ENCODE data around the gene DNAH14.
"Not testable (repeated sequence)": the region's sequence is repeated elsewhere in the genome, so short reads cannot be mapped to it uniquely, and the experiment has no call there.

DNAH14 gene

DNA sequence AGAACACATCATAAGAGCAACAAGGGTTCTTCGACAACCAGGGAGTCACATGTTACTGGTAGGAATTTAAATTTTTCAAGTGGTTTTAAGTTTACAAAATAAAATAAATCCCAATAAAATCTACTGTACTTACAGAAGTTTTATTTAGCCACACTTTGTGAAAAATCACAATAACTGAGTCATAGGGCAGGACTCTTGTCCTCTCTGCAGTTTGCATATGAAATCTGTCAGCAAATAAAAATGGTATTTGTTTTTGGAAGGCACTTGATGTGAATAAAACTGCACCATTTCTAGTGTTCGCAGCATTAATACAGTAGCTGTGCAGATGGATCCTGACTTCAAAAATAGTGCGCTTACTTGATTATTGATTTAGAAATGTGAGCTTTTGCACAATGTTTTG is 348.0 kb downstream of the DNAH14 start:
- no peak for DNase-seq

DNA sequence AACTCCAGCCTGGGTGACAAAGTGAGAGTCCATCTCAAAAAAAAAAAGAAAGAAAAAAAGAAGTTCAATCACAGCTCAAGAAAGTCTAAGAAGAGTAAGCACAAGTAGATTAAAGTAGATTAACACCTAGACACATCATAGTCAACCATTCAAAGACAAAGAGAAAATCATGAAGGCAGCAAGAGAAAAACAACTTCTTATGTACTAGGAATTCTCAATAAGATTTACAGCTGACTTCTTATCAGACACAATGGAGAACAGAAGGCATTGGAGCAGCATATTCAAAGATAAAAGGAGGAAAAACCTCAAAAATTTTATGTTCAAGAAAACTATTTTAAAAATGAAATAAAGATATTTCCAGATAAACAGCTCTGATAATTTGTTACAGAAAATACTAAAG is 351.1 kb downstream of the DNAH14 start:
- DNase-seq: no peak

DNA sequence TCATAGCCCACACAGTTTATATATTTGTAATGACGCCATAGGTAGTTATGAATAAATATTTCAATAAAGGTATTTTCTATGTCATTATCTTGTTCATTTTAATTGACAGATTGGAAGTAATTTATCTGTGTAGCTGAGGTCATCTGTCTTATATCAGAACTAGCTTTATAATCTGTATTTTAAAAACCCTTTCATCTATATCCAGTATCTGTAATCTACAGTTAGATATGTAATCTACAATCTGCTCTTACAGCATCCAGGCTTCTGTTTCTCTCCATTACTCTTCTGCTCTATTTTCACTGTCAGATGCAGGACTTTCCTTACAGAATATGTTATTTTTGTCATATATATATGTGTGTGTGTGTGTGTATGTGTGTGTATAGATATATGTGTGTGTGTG is 360.8 kb downstream of the DNAH14 start:
- no peak for DNase-seq

DNA sequence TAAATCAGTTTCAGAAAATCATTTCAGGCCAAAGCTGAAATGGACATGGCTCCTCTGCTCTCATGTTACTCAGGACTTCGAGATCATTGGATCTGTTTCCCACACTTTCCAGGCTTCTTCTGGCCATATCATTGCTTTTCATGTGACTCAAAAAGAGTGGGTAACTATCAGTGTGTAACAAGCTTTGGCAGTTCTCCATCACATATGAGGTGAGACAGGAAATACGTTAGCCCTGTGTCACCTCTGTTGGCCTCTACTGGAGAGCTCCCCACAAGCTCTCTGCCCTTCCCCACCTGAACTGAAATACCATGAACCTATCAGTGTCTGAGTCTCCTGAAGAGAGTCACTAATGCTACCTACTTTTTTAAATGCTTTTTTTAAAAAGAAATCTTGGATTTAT is 370.1 kb downstream of the DNAH14 start:
- DNase-seq: no peak

DNA sequence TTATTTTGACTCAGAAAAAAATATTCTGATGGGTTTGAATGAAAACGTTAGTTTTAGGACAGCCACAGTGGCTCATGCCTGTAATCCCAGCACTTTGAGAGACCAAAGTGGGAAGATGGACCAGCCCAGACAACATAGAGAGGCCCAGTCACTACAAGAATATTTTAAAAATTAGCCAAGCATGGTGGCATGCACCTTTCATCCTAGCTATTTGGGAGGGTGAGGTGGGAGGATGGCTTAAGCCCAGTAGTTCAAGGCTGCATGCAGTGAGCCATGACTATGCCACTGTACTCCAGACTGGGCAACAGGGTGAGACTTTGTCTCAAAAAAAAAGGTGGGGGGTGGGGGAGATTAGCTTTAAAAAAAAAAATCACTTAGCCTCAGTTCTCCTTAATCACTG is 370.9 kb downstream of the DNAH14 start:
- DNase-seq: no peak

DNA sequence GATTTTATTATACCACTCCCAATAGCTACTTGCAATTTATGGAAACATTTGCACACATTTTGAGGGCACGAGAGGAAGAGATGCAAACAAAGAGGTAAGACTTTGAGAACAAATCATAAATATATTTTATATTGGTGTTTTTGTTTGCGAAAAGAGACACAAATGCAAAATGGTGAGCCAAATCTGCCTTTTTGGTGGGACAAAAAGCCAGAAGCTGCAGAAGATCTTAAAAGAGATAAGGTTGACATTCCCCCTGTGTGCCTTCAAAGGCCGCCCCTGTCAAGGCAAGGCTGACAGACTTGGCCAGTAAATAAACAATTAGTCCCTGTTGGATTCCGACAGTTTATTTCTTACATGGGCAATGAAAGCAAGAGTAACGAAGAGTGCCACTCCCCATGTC is 375.5 kb downstream of the DNAH14 start:
- DNase-seq: no peak

DNA sequence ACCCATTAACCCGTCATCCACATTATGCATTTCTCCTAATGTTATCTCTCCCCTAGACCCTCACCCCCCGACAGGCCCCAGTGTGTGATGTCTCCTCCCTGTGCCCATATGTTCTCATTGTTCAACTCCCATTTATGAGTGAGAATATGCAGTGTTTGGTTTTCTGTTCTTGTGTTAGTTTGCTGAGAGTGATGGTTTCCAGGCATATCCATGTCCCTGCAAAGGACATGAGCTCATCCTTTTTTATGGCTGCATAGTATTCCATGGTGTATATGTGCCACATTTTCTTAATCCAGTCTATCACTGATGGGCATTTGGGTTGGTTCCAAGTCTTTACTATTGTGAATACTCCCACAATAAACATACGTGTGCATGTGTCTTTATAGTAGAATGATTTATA is 381.1 kb downstream of the DNAH14 start:
- not testable (repeated sequence) for DNase-seq

DNA sequence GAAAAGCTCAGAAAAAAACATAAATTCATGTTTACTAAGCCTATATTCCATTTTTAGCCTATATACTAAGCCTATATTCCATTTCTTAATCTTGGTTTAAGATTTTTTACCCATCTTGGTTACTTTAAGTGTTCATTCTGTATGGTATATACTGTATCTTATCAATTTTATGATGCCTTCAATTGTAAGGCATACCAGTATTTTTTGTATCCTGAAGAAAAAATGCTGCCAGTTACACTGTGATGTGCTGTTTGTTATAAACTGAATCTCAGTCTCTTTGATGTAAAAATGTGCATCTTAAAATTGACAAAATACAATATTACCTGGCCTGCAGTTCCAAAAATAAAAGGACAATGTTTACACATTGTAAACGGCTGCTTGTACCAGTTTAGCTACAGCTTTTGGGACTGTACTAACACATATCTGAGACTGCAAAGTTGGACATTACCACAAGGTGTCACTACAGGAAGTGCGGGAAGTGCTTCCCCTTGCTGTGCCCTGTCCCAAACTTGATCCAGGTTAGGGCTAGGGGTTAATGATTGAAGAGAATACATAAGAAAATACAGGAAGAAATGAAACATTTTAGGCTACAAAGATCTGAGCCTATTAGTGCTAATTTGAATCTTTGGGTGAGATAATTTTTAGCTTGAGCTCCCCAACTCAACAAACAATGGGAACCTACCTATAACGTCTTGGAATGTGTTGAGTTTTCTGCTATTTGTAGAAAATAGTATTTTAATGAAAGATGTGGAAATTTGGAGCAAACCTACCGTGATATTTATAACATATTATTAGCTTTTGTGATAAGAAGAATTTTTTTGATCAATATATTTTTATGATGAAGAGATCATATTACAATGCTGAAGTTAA is 389.5 kb downstream of the DNAH14 start:
- DNase-seq: peak; percentile 59

DNA sequence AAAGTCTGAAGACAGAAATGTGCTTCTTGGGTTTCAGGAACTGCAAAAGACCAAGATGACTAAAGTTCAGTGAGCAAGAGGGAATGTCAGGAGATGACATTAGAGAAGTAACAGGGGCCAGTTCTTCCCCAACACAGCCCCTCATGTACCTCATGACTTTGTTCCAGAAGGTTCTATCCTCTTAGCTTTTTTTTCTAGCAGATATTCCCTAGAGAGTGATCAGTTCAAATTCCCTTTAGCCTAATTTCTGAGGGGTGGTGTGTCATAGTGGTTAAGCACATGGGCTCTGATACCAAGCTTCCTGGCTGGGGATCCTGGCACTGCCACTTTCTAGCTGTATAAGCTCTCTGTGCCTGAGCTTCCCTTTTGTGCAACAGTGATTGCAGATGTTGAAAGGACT is 390.4 kb downstream of the DNAH14 start:
- DNase-seq: no peak

DNA sequence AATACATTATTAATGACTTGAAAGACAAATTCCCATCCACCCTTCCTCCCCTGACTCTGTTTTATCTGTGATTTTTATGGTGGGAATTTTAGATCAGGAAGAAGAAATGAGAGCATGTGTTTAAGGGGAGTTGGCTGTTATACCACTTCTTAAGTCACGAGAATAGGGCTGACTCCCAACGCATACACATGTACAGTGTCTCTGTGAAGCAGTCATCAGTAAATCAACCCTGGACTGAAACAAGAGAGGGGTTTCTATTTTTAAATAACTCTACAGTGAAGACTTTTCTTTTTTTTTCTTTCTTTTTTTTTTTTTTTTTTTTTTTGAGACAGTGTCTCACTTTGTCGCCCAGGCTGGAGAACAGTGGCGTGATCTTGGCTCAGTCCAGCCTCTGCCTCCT is 392.3 kb downstream of the DNAH14 start:
- no peak for DNase-seq

DNA sequence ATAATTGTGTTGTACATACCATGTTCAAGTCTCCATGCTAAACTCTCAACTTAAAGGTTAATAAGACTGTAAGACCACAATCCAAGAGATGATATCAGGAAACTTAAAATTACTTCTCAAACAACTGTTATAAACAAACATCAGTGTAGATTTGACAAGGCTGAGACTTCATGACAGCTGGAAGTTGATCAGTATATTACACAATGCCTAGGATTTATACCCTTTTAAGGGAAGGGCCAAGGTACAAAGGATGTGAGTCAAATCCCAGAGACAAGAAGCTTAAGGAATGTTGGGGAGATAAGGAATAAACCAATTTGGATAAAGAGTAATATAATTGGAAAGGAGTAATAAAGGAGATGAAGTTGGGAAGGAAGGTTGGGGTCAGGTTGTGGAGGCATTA is 399.6 kb downstream of the DNAH14 start:
- DNase-seq: no peak

DNA sequence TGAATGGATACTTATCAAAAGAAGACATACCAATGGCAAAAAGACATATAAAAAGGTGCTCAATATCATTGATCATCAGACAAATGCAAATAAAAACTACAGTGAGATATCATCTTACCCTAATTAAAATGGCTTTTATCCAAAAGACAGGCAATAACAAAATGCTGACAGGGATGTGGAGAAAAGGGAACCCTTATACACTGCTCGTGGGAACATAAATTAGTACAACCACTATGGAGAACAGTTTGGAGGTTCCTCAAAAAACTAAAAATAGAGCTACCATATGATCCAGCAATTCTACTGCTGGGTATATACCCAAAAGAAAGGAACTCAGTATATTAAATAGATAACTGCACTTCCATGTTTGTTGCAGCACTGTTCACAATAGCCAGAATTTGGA is 400.5 kb downstream of the DNAH14 start:
- not testable (repeated sequence) for DNase-seq

DNA sequence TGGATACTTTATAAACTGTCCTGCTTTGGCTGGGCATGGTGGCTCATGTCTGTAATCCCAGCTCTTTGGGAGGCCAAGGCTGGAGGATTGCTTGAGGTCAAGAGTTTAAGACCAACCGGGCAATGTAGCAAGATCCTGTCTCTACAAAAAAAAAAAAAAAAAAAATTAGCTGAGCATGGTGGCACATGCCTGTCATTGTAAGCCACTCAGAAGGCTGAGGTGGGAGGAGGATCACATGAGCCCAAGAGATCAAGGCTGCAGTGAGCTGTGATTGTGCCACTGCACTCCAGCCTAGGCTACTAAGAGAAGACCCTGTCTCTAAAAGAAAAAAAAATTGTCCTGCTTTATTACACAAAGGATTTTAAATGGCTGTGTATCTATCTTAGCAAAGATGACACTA is 403.2 kb downstream of the DNAH14 start:
- no peak for DNase-seq

DNA sequence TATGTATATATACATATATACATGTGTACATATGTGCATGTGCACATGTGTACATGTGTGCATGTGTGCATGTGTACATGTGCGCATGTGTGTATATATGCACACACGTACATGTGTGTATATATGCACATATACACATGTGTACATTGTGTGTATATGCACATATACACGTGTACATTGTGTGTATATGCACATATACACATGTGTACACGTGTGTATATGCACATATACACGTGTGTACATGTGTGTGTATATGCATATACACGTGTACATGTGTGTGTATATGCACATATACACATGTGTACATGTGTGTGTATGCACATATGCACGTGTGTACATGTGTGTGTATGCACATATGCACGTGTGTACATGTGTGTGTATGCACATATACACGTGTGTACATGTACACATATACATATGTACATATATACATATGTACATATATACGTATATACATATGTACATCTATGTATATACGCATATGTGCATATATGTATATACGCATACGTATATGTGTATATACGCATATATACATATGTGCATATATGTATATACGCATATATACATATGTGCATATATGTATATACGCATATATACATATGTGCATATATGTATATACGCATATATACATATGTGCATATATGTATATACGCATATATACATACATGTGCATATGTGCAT is 405.8 kb downstream of the DNAH14 start:
- not testable (repeated sequence) for DNase-seq

DNA sequence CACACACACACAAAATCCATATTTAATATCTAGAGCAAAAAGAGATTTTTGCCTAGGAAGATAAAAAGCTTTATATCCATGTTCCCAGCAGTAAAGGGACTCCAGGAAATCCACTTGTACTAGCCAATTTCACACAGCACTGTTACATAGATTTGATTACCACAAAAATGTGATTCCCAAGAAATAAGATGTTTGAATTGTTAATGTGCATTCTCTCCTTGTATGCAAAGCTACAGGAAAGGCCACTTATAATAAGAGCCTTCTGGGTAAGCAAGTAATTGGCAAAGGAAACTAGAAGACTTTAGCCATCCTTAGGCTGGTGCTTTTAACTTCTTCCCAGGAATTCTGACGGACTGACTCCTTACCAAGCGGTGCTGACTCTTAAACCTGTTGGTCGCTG is 409.1 kb downstream of the DNAH14 start:
- no peak for DNase-seq

DNA sequence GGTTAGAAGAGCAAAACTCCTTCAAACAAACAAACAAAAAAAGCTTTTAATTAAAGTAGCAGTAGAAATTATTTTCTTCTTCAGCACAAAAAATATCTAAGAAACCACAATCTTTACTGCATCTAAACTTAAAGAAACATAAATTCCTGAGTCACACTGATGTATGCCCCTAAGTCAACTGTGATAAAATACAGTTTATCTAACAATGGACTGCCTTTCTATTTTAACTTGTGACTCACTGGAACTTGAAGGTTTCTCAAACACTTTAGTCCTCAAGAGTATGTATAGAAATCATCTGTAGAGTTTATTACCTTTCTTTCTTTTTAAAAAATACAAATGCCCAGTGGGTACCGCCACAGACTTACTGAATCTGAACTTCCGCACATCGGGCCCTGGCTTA is 412.2 kb downstream of the DNAH14 start:
- no peak for DNase-seq

DNA sequence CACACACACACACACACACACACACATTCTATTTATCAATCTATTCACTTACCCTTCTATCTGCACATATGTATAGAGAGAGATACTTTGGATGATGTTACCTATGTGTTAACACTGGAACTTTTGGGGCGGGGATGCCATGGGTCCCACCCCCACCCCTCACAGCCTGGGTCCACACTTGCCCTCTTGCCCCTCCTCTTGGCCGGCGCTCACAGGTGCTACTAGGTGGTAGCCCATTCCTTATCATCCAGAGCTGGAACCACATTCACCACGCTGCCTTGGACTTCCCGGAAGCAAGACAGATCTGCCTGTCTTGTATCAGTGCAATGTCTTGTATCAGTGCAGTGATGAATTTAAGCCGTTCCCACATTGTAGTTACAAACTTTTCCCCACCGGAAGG is 413.2 kb downstream of the DNAH14 start:
- no peak for DNase-seq

DNA sequence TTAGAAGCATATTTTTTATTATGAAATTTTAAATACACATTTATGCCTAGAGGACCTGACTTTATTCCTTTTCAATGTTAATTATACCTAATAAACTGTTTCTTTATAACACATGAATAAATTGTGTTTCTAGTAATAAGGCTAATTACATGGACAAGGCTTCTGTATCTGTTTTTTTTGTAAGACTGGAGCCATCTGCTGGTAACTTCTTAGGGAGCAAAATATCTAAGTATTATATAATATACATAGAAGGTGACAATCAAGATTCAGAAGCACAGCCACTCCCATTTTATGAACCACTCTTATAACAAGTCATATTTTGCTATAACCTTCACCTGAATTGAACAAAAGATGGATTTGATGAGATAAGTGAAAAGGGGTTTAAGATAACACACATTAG is 414.1 kb downstream of the DNAH14 start:
- peak; percentile 22 for DNase-seq

DNA sequence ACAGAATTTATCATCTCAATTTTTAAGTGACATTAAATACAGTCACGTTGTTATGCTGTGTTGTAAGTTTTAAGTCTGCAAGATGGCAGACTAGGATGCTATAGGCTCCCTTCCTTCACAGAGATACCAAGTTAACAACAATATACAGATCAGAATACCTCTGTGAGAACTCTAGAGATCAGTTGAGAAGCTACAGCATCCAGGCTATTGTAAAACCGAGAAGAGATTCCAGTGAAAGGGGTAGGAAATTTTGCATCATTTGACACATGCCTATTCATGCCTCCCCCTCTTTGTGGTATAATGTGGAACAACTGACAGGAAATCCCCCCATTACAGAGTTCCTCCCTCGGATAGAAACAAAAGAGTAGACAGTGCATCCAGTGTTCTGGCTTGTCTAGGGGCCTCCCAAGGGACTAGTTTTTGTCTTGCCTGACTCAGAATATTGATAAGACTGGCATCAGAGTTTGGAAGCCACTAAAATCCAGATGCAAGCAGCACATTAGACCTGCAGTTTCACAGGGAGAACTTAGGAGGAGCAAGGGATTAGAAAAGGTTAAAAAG is 417.7 kb downstream of the DNAH14 start:
- DNase-seq: no peak

DNA sequence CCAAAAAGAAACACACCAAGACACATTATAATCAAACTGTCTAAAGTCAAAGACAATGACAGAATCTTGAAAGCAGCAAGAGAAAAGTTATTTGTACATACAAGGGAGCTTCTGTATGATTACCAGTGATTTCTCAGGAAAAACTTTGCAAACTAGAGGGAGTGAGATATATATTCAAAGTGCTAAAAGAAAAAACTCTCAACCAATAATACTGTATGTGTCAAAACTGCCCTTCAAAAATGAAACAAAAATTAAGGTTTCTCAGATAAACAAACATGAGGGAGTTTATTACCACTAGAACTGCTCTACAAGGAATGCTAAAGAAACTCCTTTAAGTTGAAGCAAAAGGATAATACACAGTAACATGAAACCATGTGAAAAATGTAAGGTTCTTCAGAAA is 418.9 kb downstream of the DNAH14 start:
- DNase-seq: no peak

DNA sequence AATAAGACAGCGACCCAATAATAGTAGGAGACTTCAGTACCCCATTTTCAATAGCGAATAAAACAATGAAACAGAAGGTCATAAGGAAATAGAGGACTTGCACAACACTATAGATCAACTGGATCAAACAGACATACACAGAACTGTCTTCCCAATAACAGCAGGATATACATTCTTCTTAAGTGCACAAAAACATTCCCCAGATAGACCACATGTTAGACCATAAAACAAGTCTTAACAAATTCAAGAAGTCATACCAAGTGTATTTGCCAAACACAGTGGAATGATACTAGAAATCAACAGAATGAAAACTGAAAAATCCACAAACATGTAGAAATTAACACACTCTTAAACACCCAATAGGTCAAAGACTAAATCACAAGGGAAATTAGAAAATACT is 420.4 kb downstream of the DNAH14 start:
- DNase-seq: no peak

DNA sequence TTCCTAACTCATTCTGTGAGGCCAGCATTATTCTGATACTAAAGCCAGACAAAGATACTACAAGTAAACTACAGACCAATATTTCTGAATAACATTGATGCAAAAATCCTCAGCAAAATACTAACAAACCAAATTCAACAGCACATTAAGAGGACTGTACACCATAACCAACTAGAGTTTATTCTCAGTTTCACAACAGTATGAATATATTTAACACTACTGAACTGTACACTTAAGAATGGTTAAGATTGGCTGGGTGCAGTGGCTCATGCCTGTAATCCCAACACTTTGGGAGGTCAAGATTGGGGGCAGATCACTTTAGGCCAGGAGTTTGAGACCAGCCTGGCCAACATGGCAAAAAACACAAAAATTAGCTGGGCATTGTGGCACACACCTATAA is 421.4 kb downstream of the DNAH14 start:
- no peak for DNase-seq

DNA sequence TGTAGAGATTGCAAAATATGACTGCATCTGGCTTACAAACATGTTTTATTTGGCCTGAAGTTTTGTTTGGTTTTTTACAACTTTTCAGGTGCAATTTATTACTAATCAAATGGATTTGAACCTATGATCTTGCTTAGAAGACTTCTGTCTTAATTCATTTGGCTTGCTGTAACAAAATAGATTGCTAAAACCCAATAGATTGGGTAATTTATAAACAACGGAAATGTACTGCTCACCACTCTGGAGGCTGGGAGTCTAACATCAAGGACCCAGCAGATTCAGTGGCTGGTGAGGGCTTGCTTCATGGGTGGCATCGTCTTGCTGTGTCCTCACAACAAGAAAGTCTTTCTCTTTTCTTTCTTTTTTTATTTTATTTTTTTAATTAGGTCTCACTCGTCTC is 425.4 kb downstream of the DNAH14 start:
- no peak for DNase-seq

DNA sequence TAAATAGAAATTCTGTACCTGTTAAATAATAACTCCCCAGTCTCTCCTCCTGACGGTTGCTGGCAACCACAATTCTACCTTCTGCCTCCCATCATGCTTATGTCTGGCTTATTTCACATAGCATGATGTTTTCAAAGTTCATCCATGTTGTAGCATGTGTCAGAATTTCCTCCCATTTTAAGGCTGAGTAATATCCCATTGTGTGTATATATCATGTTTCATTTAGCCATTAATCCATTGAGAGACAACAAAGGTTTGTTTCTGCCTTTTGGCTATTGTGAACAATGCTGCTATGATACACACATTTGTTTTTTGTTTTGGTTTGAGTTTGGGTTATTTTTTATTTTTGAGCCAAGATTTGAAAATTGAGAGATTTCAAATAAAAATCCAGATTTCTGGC is 426.4 kb downstream of the DNAH14 start:
- no peak for DNase-seq
